ENCODE measurements around the gene SYNGR2. TPM values are rescaled to one million over a fixed set of nuclear protein-coding genes. Genes with fewer than 3 reads are reported as not detected.

Gene SYNGR2
- polyA plus RNA-seq, 1 donor (not counting 4 experiments of a cell fraction or from before 2014, with no cell fraction given): 103 TPM

GRCh38 chr17:78208486-78208885, 40.1 kb downstream of the SYNGR2 start:
- no peak for DNase-seq (ENCODE audit: low read depth, low spot score)
- Histone ChIP-seq H4K20me1 (ENCODE audit: control insufficient read depth, extremely low read depth, insufficient read depth, low read length) (no peaks in the 10 kb centered on the region), H3K27ac (ENCODE audit: control insufficient read depth, insufficient read depth, low read length) (no peak overlapping the region), H3K4me3 (ENCODE audit: control insufficient read depth in 2 of 3, extremely low read depth in 1 of 3, insufficient read depth in 2 of 3, low read depth in 1 of 3, low read length in 3 of 3) (no peak overlapping the region), H3K9me1 (ENCODE audit: control insufficient read depth, extremely low read depth, insufficient read depth, low read length) (no peaks in the 10 kb centered on the region), H3K79me2 (ENCODE audit: control insufficient read depth, insufficient read depth, low read length) (no peaks in the 10 kb centered on the region), H3K9me3 (ENCODE audit: control insufficient read depth, low read depth, low read length) (no peaks in the 10 kb centered on the region), H2AFZ (ENCODE audit: control insufficient read depth, low read length) (no peak overlapping the region), H3K27me3 (ENCODE audit: control insufficient read depth, extremely low read depth, insufficient read depth, low read length) (no peaks in the 10 kb centered on the region), H3K9ac (ENCODE audit: control insufficient read depth, extremely low read depth, insufficient read depth, low read length) (no peak overlapping the region), H3K36me3 (ENCODE audit: control insufficient read depth in 2 of 2, extremely low read depth in 1 of 2, insufficient read depth in 2 of 2, low read length in 2 of 2) (peaks cover 0 to 6% of the 10 kb centered on the region in 2 experiments), H3K4me1 (ENCODE audit: control insufficient read depth, extremely low read depth, insufficient read depth, low read length) (no peaks in the 10 kb centered on the region), H3K4me2 (ENCODE audit: control insufficient read depth, extremely low read depth, insufficient read depth, low read depth, low read length) (no peak overlapping the region)
- no peak for FAIRE-seq
- dilution Hi-C loops (cut with MboI; ENCODE audit: extremely low pct_ligation_motif_present, low sequenced_read_pairs): no loop called here
- no peak for TF ChIP-seq EZH2 (IDR thresholded peaks at IDR 0.05; ENCODE audit: low read length)
- TF ChIP-seq, protein P1, sequence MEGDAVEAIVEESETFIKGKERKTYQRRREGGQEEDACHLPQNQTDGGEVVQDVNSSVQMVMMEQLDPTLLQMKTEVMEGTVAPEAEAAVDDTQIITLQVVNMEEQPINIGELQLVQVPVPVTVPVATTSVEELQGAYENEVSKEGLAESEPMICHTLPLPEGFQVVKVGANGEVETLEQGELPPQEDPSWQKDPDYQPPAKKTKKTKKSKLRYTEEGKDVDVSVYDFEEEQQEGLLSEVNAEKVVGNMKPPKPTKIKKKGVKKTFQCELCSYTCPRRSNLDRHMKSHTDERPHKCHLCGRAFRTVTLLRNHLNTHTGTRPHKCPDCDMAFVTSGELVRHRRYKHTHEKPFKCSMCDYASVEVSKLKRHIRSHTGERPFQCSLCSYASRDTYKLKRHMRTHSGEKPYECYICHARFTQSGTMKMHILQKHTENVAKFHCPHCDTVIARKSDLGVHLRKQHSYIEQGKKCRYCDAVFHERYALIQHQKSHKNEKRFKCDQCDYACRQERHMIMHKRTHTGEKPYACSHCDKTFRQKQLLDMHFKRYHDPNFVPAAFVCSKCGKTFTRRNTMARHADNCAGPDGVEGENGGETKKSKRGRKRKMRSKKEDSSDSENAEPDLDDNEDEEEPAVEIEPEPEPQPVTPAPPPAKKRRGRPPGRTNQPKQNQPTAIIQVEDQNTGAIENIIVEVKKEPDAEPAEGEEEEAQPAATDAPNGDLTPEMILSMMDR (optimal IDR thresholded peaks at IDR 0.05 in 1 of 3, IDR thresholded peaks at IDR 0.05 in 1 of 3, conservative IDR thresholded peaks at IDR 0.05 in 1 of 3; ENCODE audit: extremely low read depth in 1 of 3, insufficient read depth in 2 of 3, low read length in 3 of 3): no peak

DNA sequence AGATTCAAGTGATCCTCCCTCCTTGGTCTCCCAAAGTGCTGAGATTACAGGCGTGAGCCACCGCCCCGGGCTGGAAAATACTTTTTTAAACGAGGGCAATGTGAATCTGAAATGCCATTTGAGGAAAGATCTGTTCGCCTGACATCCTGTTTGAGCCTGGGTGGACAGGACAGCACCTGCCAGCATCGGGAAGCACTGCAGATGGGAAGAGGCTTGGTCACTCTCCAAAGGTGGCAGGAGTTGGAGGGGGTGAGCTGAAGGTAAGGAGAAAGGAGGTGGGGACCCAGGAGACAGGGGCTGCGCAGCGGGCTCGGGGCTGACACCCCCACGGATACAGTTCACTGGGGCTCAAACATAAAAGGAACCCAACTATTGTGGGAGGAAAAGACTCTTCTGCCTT, 41.7 kb downstream of the SYNGR2 start:
- H3K36me3 ChIP-seq (ENCODE audit: control insufficient read depth in 2 of 2, extremely low read depth in 1 of 2, insufficient read depth in 2 of 2, low read length in 2 of 2): no peaks in the 10 kb centered on the region
- H3K27ac ChIP-seq (ENCODE audit: control insufficient read depth, insufficient read depth, low read length): no peak overlapping the region
- H2AFZ ChIP-seq (ENCODE audit: control insufficient read depth, low read length): no peak overlapping the region
- peaks cover 10% of the 10 kb centered on the region for H3K79me2 ChIP-seq (ENCODE audit: control insufficient read depth, insufficient read depth, low read length)
- H4K20me1 ChIP-seq (ENCODE audit: control insufficient read depth, extremely low read depth, insufficient read depth, low read length): no peaks in the 10 kb centered on the region
- H3K27me3 ChIP-seq (ENCODE audit: control insufficient read depth, extremely low read depth, insufficient read depth, low read length): no peaks in the 10 kb centered on the region
- no peaks in the 10 kb centered on the region for H3K9me1 ChIP-seq (ENCODE audit: control insufficient read depth, extremely low read depth, insufficient read depth, low read length)
- H3K4me3 ChIP-seq (ENCODE audit: control insufficient read depth in 2 of 3, extremely low read depth in 1 of 3, insufficient read depth in 2 of 3, low read depth in 1 of 3, low read length in 3 of 3): no peak overlapping the region
- dilution Hi-C loops (cut with MboI; ENCODE audit: extremely low pct_ligation_motif_present, low sequenced_read_pairs): no loop called here
- peaks cover 5% of the 10 kb centered on the region for H3K4me1 ChIP-seq (ENCODE audit: control insufficient read depth, extremely low read depth, insufficient read depth, low read length)
- no peak overlapping the region for H3K4me2 ChIP-seq (ENCODE audit: control insufficient read depth, extremely low read depth, insufficient read depth, low read depth, low read length)
- FAIRE-seq (no peak), DNase-seq (ENCODE audit: low read depth, low spot score) (no peak)
- no peaks in the 10 kb centered on the region for H3K9me3 ChIP-seq (ENCODE audit: control insufficient read depth, low read depth, low read length)
- TF ChIP-seq, protein P1 (optimal IDR thresholded peaks at IDR 0.05 in 1 of 3, IDR thresholded peaks at IDR 0.05 in 1 of 3, conservative IDR thresholded peaks at IDR 0.05 in 1 of 3; ENCODE audit: extremely low read depth in 1 of 3, insufficient read depth in 2 of 3, low read length in 3 of 3): no peak
- TF ChIP-seq EZH2 (IDR thresholded peaks at IDR 0.05; ENCODE audit: low read length): no peak
- H3K9ac ChIP-seq (ENCODE audit: control insufficient read depth, extremely low read depth, insufficient read depth, low read length): no peak overlapping the region
